ENCODE data around the gene WFDC5.

WFDC5 gene

GRCh38 chr20:45085289-45085688 is 29.7 kb downstream of the WFDC5 start:
- TF ChIP-seq ZNF10 (tag by site-specific recombination; IDR thresholded peaks at IDR 0.05) (no peak), ZNF654 (tag by site-specific recombination; IDR thresholded peaks at IDR 0.05; ENCODE audit: low read depth) (no peak), ZBTB49 (tag by site-specific recombination; IDR thresholded peaks at IDR 0.05; ENCODE audit: low read depth) (no peak), GFI1B (tag by site-specific recombination; IDR thresholded peaks at IDR 0.05) (no peak), ZBTB8A (tag by site-specific recombination; IDR thresholded peaks at IDR 0.05) (no peak), SP2 (tag by site-specific recombination; IDR thresholded peaks at IDR 0.05) (no peak), ZNF423 (tag by site-specific recombination; IDR thresholded peaks at IDR 0.05) (no peak), OVOL3 (tag by site-specific recombination; IDR thresholded peaks at IDR 0.05) (no peak), ZNF266 (tag by site-specific recombination; IDR thresholded peaks at IDR 0.05; ENCODE audit: low read depth) (no peak), ZNF202 (tag by site-specific recombination; IDR thresholded peaks at IDR 0.05; ENCODE audit: borderline replicate concordance) (no peak), ZNF112 (tag by site-specific recombination; IDR thresholded peaks at IDR 0.05) (no peak), TCF7L2 (IDR thresholded peaks at IDR 0.05; ENCODE audit: borderline replicate concordance, low read depth, low read length) (no peak), ZNF707 (tag by site-specific recombination; IDR thresholded peaks at IDR 0.05) (no peak), ZNF544 (tag by site-specific recombination; IDR thresholded peaks at IDR 0.05) (no peak), ZNF777 (tag by site-specific recombination; IDR thresholded peaks at IDR 0.05; ENCODE audit: borderline replicate concordance) (no peak), SP3 (tag by site-specific recombination; IDR thresholded peaks at IDR 0.05) (no peak), ZNF664 (tag by site-specific recombination; IDR thresholded peaks at IDR 0.05) (no peak), HOXC10 (CRISPR knock-in tag; IDR thresholded peaks at IDR 0.05) (no peak)
- no peaks in the 10 kb centered on the region for H3K4me1 ChIP-seq (ENCODE audit: control insufficient read depth, insufficient read depth, low read length)

GRCh38 chr20:45083127-45083526 is 31.8 kb downstream of the WFDC5 start:
- no peaks in the 10 kb centered on the region for H3K4me1 ChIP-seq (ENCODE audit: control insufficient read depth, insufficient read depth, low read length)
- no peak overlapping the region for H3K4me3 ChIP-seq (ENCODE audit: low read depth, low read length)
- H3K9me3 ChIP-seq (ENCODE audit: control insufficient read depth, insufficient read depth, low read depth, low read length) = no peaks in the 10 kb centered on the region
- ChIA-PET POLR2A (no interaction called here), CTCF (interaction anchor here (0.7 to 2.0 kb wide), 4 partner anchors 12 to 72 kb away, joined by 3 to 12 read pairs (median 4); no protein-coding TSS in a partner anchor)
- no peak overlapping the region for H3K27ac ChIP-seq (ENCODE audit: extremely low read depth, low read depth, low read length)
- TF ChIP-seq ZEB2 (tag by site-specific recombination; IDR thresholded peaks at IDR 0.05) = no peak
- no peak for TF ChIP-seq ZNF624 (tag by site-specific recombination; IDR thresholded peaks at IDR 0.05)
- TF ChIP-seq ZNF558 (tag by site-specific recombination; IDR thresholded peaks at IDR 0.05) = no peak
- TF ChIP-seq ZNF324 (tag by site-specific recombination; IDR thresholded peaks at IDR 0.05) = no peak
- no peak for TF ChIP-seq ZFP41 (tag by site-specific recombination; IDR thresholded peaks at IDR 0.05; ENCODE audit: borderline replicate concordance)
- no peak for TF ChIP-seq ZNF274 (IDR thresholded peaks at IDR 0.05; ENCODE audit: low read length)
- no peak for TF ChIP-seq ZNF274 (tag by site-specific recombination; IDR thresholded peaks at IDR 0.05; ENCODE audit: borderline replicate concordance)
- TF ChIP-seq ZNF660 (tag by site-specific recombination; IDR thresholded peaks at IDR 0.05) = no peak
- TF ChIP-seq ZFP69B (tag by site-specific recombination; IDR thresholded peaks at IDR 0.05) = no peak
- no peak for TF ChIP-seq ZNF776 (tag by site-specific recombination; IDR thresholded peaks at IDR 0.05; ENCODE audit: borderline replicate concordance)
- TF ChIP-seq ZSCAN5A (tag by site-specific recombination; IDR thresholded peaks at IDR 0.05) = no peak
- TF ChIP-seq ZNF830 (tag by site-specific recombination; IDR thresholded peaks at IDR 0.05; ENCODE audit: low read depth) = no peak
- no peak for TF ChIP-seq ZNF23 (tag by site-specific recombination; IDR thresholded peaks at IDR 0.05; ENCODE audit: borderline replicate concordance)
- no peak for TF ChIP-seq ZNF621 (tag by site-specific recombination; IDR thresholded peaks at IDR 0.05)
- TF ChIP-seq YY2 (tag by site-specific recombination; IDR thresholded peaks at IDR 0.05) = no peak
- no peak for TF ChIP-seq SP7 (tag by site-specific recombination; IDR thresholded peaks at IDR 0.05)
- peaks cover 0 to 38% of the 10 kb centered on the region in 2 experiments; a peak in 1 of 3 replicates for H3K36me3 ChIP-seq (ENCODE audit: control insufficient read depth in 2 of 2, insufficient read depth in 1 of 2, low read length in 2 of 2)

More at GRCh38 chr20:45085289-45085688, 29.7 kb downstream of the WFDC5 start:
- ChIA-PET CTCF (no interaction called here), POLR2A (no interaction called here)
- H3K4me3 ChIP-seq (ENCODE audit: low read depth, low read length) = no peak overlapping the region
- H3K9me3 ChIP-seq (ENCODE audit: control insufficient read depth, insufficient read depth, low read depth, low read length) = no peaks in the 10 kb centered on the region
- peaks cover 0 to 28% of the 10 kb centered on the region in 2 experiments; a peak in 1 of 3 replicates for H3K36me3 ChIP-seq (ENCODE audit: control insufficient read depth in 2 of 2, insufficient read depth in 1 of 2, low read length in 2 of 2)
- H3K27ac ChIP-seq (ENCODE audit: extremely low read depth, low read depth, low read length) = no peak overlapping the region
